WTC11 (cell line): ENCODE measurements around the gene TMEM236. TPM values are rescaled to one million over a fixed set of nuclear protein-coding genes. Genes with fewer than 3 reads are reported as not detected.

Experiments
- ATAC-seq: fragments of 200-7000 bp; cut with Tn5 transposase; 2 replicates; pipeline ENCODE4 v1.10.0; 2021; ENCODE audit warnings: mild to moderate bottlenecking, moderate library complexity
- CTCF ChIA-PET: fragments of 300-600 bp; sonication (Branson Sonifier 250); formaldehyde crosslinking; loops from one replicate; lab custom pipeline; 2021; ENCODE audit warnings: antibody characterized with exemption; lab: Charles Lee
- POLR2A ChIA-PET: fragments of 350-600 bp; sonication (Branson Sonifier 250); formaldehyde crosslinking; loops from one replicate; lab custom pipeline; 2021; ENCODE audit warnings: antibody characterized with exemption; lab: Charles Lee
- DNase-seq: peaks from one replicate; pipeline ENCODE4 v3.0.0; 2021; ENCODE audit warnings: low spot score
- H3K27ac Mint-ChIP-seq: 2 replicates; pipeline ENCODE4 v1.8.0; 2021; ENCODE audit warnings: mixed read lengths
- H3K27me3 Mint-ChIP-seq: 2 replicates; pipeline ENCODE4 v1.8.0; 2021; ENCODE audit warnings: low read depth, mild to moderate bottlenecking, moderate library complexity, mixed read lengths
- H3K36me3 Mint-ChIP-seq: 2 replicates; pipeline ENCODE4 v1.8.0; 2021; ENCODE audit warnings: mixed read lengths
- H3K4me1 Mint-ChIP-seq: 2 replicates; pipeline ENCODE4 v1.8.0; 2022; ENCODE audit warnings: mixed read lengths
- H3K4me3 Mint-ChIP-seq: 2 replicates; pipeline ENCODE4 v1.8.0; 2021; ENCODE audit warnings: mild to moderate bottlenecking, moderate library complexity, mixed read lengths
- H3K9me3 Mint-ChIP-seq: 2 replicates; pipeline ENCODE4 v1.8.0; 2021; ENCODE audit warnings: mixed read lengths
- CREM ChIP-seq: sonication (generic); formaldehyde crosslinking; IDR thresholded peaks from 2 replicates; pipeline ENCODE4 v1.8.1; 2022; ENCODE audit warnings: mild to moderate bottlenecking, missing genetic modification reagents, moderate library complexity
- CTCF ChIP-seq: fragments of 200-600 bp; IDR thresholded peaks from 2 replicates; pipeline ENCODE4 v1.8.0; 2022; ENCODE audit warnings: antibody characterized with exemption
- EMX1 ChIP-seq: fragments of 250-450 bp; sonication (Bioruptor Pico); IDR thresholded peaks from 2 replicates; pipeline ENCODE4 v1.8.0; 2021; ENCODE audit warnings: mild to moderate bottlenecking
- ESRRA ChIP-seq: sonication (generic); formaldehyde crosslinking; IDR thresholded peaks from 2 replicates; pipeline ENCODE4 v1.8.1; 2022; ENCODE audit warnings: mild to moderate bottlenecking, missing genetic modification reagents, borderline replicate concordance
- ETV6 ChIP-seq: sonication (generic); formaldehyde crosslinking; IDR thresholded peaks from 2 replicates; pipeline ENCODE4 v1.8.1; 2022; ENCODE audit warnings: mild to moderate bottlenecking, missing genetic modification reagents
- FOXP4 ChIP-seq: sonication (generic); formaldehyde crosslinking; IDR thresholded peaks from 2 replicates; pipeline ENCODE4 v1.8.0; 2022; ENCODE audit warnings: mild to moderate bottlenecking, missing genetic modification reagents
- GABPB1 ChIP-seq: sonication (generic); formaldehyde crosslinking; IDR thresholded peaks from 2 replicates; pipeline ENCODE4 v1.8.1; 2023; ENCODE audit warnings: mild to moderate bottlenecking, missing genetic modification reagents
- JAZF1 ChIP-seq: fragments of 250-450 bp; sonication (Bioruptor Pico); IDR thresholded peaks from 2 replicates; pipeline ENCODE4 v1.9.0; 2021; ENCODE audit warnings: moderate library complexity, mild to moderate bottlenecking, inconsistent platforms
- MYBL2 ChIP-seq: sonication (generic); formaldehyde crosslinking; IDR thresholded peaks from 2 replicates; pipeline ENCODE4 v1.8.1; 2023; ENCODE audit warnings: mild to moderate bottlenecking, moderate library complexity, missing genetic modification reagents
- NFE2L1 ChIP-seq: sonication (generic); formaldehyde crosslinking; IDR thresholded peaks from 2 replicates; pipeline ENCODE4 v1.8.1; 2023; ENCODE audit warnings: missing genetic modification reagents
- NFYB ChIP-seq: sonication (generic); formaldehyde crosslinking; conservative IDR thresholded peaks from 2 replicates; pipeline ENCODE4 v1.8.0; 2022; ENCODE audit warnings: low read depth, missing genetic modification reagents
- NR2C2 ChIP-seq: sonication (generic); formaldehyde crosslinking; IDR thresholded peaks from 2 replicates; pipeline ENCODE4 v1.8.0; 2022; ENCODE audit warnings: mild to moderate bottlenecking, missing genetic modification reagents
- RELA ChIP-seq: sonication (generic); formaldehyde crosslinking; IDR thresholded peaks from 2 replicates; pipeline ENCODE4 v1.8.1; 2022; ENCODE audit warnings: missing genetic modification reagents, mild to moderate bottlenecking, borderline replicate concordance
- SMAD3 ChIP-seq: sonication (generic); formaldehyde crosslinking; IDR thresholded peaks from 2 replicates; pipeline ENCODE4 v1.8.0; 2022; ENCODE audit warnings: missing genetic modification reagents, mild to moderate bottlenecking, borderline replicate concordance
- SMAD4 ChIP-seq: sonication (generic); formaldehyde crosslinking; IDR thresholded peaks from 2 replicates; pipeline ENCODE4 v1.8.0; 2022; ENCODE audit warnings: mild to moderate bottlenecking, missing genetic modification reagents
- TCF7 ChIP-seq: sonication (generic); formaldehyde crosslinking; IDR thresholded peaks from 2 replicates; pipeline ENCODE4 v1.8.0; 2022; ENCODE audit warnings: mild to moderate bottlenecking, low read depth, missing genetic modification reagents, moderate library complexity
- USF1 ChIP-seq: sonication (generic); formaldehyde crosslinking; IDR thresholded peaks from 2 replicates; pipeline ENCODE4 v1.8.0; 2022; ENCODE audit warnings: mild to moderate bottlenecking, missing genetic modification reagents
- USF2 ChIP-seq: sonication (generic); formaldehyde crosslinking; IDR thresholded peaks from 2 replicates; pipeline ENCODE4 v1.8.1; 2023; ENCODE audit warnings: mild to moderate bottlenecking, missing genetic modification reagents, moderate library complexity
- ZNF416 ChIP-seq: fragments of 250-450 bp; sonication (Bioruptor Pico); IDR thresholded peaks from 2 replicates; pipeline ENCODE4 v1.9.0; 2021; ENCODE audit warnings: mild to moderate bottlenecking, inconsistent platforms
- ZSCAN18 ChIP-seq: fragments of 250-450 bp; sonication (Bioruptor Pico); IDR thresholded peaks from 2 replicates; pipeline ENCODE4 v2.1.2; 2022; ENCODE audit warnings: mild to moderate bottlenecking, moderate library complexity
- total RNA-seq: library from RNA; stranded (reverse); gene quantifications from 3 replicates; pipeline ENCODE4 v1.2.3, GENCODE V29; 2021
- TF ChIP-seq, protein P1 (sequence below): sonication (generic); formaldehyde crosslinking; conservative IDR thresholded peaks from 2 replicates; pipeline ENCODE4 v1.8.1; 2023; ENCODE audit warnings: mild to moderate bottlenecking, low read depth, missing genetic modification reagents, moderate library complexity
- TF ChIP-seq, protein P2 (sequence below): sonication (generic); formaldehyde crosslinking; IDR thresholded peaks from 2 replicates; pipeline ENCODE4 v1.8.0; 2022; ENCODE audit warnings: missing genetic modification reagents

Gene TMEM236
- total RNA-seq, 1 experiment from 2014 or later = 0.04 TPM

GRCh38 chr10:17820943-17821342 is 68.9 kb downstream of the TMEM236 start (continued):
- TF ChIP-seq CTCF = no peak
- TF ChIP-seq NFYB (CRISPR knock-in tag) = no peak
- no peak for TF ChIP-seq RELA (CRISPR knock-in tag)
- no peak for TF ChIP-seq ZNF416 (CRISPR knock-in tag)
- TF ChIP-seq TCF7 = no peak
- no peak for TF ChIP-seq USF2
- no peak for TF ChIP-seq ESRRA (CRISPR knock-in tag)
- TF ChIP-seq CREM = no peak

- POLR2A ChIA-PET = no interaction called here
- no peak overlapping the region for H3K4me3 Mint-ChIP-seq
- TF ChIP-seq, protein P1, sequence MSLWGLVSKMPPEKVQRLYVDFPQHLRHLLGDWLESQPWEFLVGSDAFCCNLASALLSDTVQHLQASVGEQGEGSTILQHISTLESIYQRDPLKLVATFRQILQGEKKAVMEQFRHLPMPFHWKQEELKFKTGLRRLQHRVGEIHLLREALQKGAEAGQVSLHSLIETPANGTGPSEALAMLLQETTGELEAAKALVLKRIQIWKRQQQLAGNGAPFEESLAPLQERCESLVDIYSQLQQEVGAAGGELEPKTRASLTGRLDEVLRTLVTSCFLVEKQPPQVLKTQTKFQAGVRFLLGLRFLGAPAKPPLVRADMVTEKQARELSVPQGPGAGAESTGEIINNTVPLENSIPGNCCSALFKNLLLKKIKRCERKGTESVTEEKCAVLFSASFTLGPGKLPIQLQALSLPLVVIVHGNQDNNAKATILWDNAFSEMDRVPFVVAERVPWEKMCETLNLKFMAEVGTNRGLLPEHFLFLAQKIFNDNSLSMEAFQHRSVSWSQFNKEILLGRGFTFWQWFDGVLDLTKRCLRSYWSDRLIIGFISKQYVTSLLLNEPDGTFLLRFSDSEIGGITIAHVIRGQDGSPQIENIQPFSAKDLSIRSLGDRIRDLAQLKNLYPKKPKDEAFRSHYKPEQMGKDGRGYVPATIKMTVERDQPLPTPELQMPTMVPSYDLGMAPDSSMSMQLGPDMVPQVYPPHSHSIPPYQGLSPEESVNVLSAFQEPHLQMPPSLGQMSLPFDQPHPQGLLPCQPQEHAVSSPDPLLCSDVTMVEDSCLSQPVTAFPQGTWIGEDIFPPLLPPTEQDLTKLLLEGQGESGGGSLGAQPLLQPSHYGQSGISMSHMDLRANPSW = no peak
- TF ChIP-seq JAZF1 (no peak), NFE2L1 (CRISPR knock-in tag) (no peak), SMAD3 (CRISPR knock-in tag) (no peak), ETV6 (CRISPR knock-in tag) (no peak), SMAD4 (CRISPR knock-in tag) (no peak), USF2 (no peak), MYBL2 (no peak), GABPB1 (CRISPR knock-in tag) (no peak), ZSCAN18 (CRISPR knock-in tag) (no peak), FOXP4 (CRISPR knock-in tag) (no peak), EMX1 (CRISPR knock-in tag) (no peak), NR2C2 (CRISPR knock-in tag) (no peak), USF1 (no peak)
- TF ChIP-seq, protein P2, sequence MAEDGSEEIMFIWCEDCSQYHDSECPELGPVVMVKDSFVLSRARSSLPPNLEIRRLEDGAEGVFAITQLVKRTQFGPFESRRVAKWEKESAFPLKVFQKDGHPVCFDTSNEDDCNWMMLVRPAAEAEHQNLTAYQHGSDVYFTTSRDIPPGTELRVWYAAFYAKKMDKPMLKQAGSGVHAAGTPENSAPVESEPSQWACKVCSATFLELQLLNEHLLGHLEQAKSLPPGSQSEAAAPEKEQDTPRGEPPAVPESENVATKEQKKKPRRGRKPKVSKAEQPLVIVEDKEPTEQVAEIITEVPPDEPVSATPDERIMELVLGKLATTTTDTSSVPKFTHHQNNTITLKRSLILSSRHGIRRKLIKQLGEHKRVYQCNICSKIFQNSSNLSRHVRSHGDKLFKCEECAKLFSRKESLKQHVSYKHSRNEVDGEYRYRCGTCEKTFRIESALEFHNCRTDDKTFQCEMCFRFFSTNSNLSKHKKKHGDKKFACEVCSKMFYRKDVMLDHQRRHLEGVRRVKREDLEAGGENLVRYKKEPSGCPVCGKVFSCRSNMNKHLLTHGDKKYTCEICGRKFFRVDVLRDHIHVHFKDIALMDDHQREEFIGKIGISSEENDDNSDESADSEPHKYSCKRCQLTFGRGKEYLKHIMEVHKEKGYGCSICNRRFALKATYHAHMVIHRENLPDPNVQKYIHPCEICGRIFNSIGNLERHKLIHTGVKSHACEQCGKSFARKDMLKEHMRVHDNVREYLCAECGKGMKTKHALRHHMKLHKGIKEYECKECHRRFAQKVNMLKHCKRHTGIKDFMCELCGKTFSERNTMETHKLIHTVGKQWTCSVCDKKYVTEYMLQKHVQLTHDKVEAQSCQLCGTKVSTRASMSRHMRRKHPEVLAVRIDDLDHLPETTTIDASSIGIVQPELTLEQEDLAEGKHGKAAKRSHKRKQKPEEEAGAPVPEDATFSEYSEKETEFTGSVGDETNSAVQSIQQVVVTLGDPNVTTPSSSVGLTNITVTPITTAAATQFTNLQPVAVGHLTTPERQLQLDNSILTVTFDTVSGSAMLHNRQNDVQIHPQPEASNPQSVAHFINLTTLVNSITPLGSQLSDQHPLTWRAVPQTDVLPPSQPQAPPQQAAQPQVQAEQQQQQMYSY (CRISPR knock-in tag) = no peak
Measured at GRCh38 chr10:17821893-17822292, 69.9 kb downstream of the TMEM236 start.

More at GRCh38 chr10:17821893-17822292, 69.9 kb downstream of the TMEM236 start:
- Mint-ChIP-seq H3K9me3 (no peaks in the 10 kb centered on the region), H3K27me3 (no peaks in the 10 kb centered on the region), H3K36me3 (no peaks in the 10 kb centered on the region), H3K27ac (no peak overlapping the region), H3K4me1 (no peaks in the 10 kb centered on the region)
- CTCF ChIA-PET = interaction anchor here (1.1 kb wide), 1 partner anchor 21 kb away, joined by 3 read pairs; no protein-coding TSS in a partner anchor
- no peak for DNase-seq
- no peak for ATAC-seq
